Astrocyte of the cerebellum (primary cell): ENCODE measurements around the gene ARHGAP15.

Experiments used
- DNase-seq: peaks from one replicate; pipeline ENCODE4 v3.0.0-alpha.2; 2011; ENCODE audit warnings: low read depth
- H3K4me3 ChIP-seq: 2 replicates; pipeline ENCODE4 v1.5.1; 2011; ENCODE audit warnings: mild to moderate bottlenecking, low read depth, low read length, moderate library complexity
- CTCF ChIP-seq: IDR thresholded peaks from 2 replicates; pipeline ENCODE4 v1.5.1; 2012; ENCODE audit warnings: low read length, low read depth, moderate library complexity, mild to moderate bottlenecking; ENCODE audit errors: missing control alignments
- in situ Hi-C: cut with HindIII; loops from 2 replicates; pipeline ENCODE4 v1.10.0; 2017; ENCODE audit warnings: low sequenced_read_pairs

ARHGAP15 gene

GRCh38 chr2:143397884-143398614 lies 268.8 kb downstream of the ARHGAP15 start:
- H3K4me3 ChIP-seq = no peak overlapping the region
- TF ChIP-seq CTCF = no peak
- DNase-seq = peak; percentile 12
- in situ Hi-C loops = no loop called here

GRCh38 chr2:143398781-143399180 lies 269.6 kb downstream of the ARHGAP15 start:
- H3K4me3 ChIP-seq = no peak overlapping the region
- in situ Hi-C loops = no loop called here
- TF ChIP-seq CTCF = no peak
- DNase-seq = no peak

GRCh38 chr2:143399631-143400069 lies 270.4 kb downstream of the ARHGAP15 start:
- in situ Hi-C loops = no loop called here

GRCh38 chr2:143401861-143402260 lies 272.6 kb downstream of the ARHGAP15 start:
- in situ Hi-C loops = no loop called here
- no peak for TF ChIP-seq CTCF
- H3K4me3 ChIP-seq = no peak overlapping the region
- no peak for DNase-seq

More at GRCh38 chr2:143399631-143400069, 270.4 kb downstream of the ARHGAP15 start:
- no peak overlapping the region for H3K4me3 ChIP-seq
- TF ChIP-seq CTCF = no peak
- DNase-seq = no peak

GRCh38 chr2:143402451-143402850 lies 273.2 kb downstream of the ARHGAP15 start:
- in situ Hi-C loops = no loop called here
- DNase-seq = no peak
- no peak overlapping the region for H3K4me3 ChIP-seq
- no peak for TF ChIP-seq CTCF

- in situ Hi-C loops = no loop called here
- H3K4me3 ChIP-seq = no peak overlapping the region
- TF ChIP-seq CTCF = no peak
- no peak for DNase-seq
Measured at GRCh38 chr2:143410082-143410897, 281.1 kb downstream of the ARHGAP15 start.
